PC-3 (cell line): ENCODE measurements around the gene PGM2L1. TPM values are rescaled to one million over a fixed set of nuclear protein-coding genes. Genes with fewer than 3 reads are reported as not detected.
"Not testable (repeated sequence)": the region's sequence is repeated elsewhere in the genome, so short reads cannot be mapped to it uniquely, and the experiment has no call there.

Source experiments
- ATAC-seq: fragments of 200-7000 bp; cut with Tn5 transposase; 2 replicates; pipeline ENCODE4 v1.9.1; 2020; ENCODE audit warnings: mild to moderate bottlenecking, moderate library complexity
- BruUV-seq: library from RNA; stranded (reverse); fragments of 400-500 nt; replicated peaks from 2 replicates; lab custom pipeline; 2021; lab: Mats Ljungman, UMichigan
- CTCF ChIA-PET: fragments of 300-600 bp; sonication (Branson Sonifier 250); formaldehyde crosslinking; loops from one replicate; lab custom pipeline; 2022; ENCODE audit warnings: antibody characterized with exemption; lab: Charles Lee
- POLR2A ChIA-PET: fragments of 300-600 bp; sonication (Branson Sonifier 250); formaldehyde crosslinking; loops from one replicate; lab custom pipeline; 2022; ENCODE audit warnings: antibody characterized with exemption; ENCODE audit not compliant: unreplicated experiment; lab: Charles Lee
- DNase-seq: peaks from one replicate; pipeline ENCODE4 v3.0.0-alpha.2; 2015
- H2AFZ ChIP-seq: fragments of 300-600 bp; sonication (generic); 2 replicates; pipeline ENCODE4 v1.6.0; 2016; ENCODE audit warnings: antibody characterized with exemption, low read length
- H3F3A ChIP-seq: fragments of 300-600 bp; sonication (generic); one replicate; pipeline ENCODE4 v1.6.0; 2017; ENCODE audit warnings: antibody characterized with exemption, low read length, control low read depth, mild to moderate bottlenecking; ENCODE audit not compliant: unreplicated experiment
- H3K27ac ChIP-seq: fragments of 300-600 bp; sonication (generic); 2 replicates; pipeline ENCODE4 v1.5.1; 2016; ENCODE audit warnings: mild to moderate bottlenecking, low read length
- H3K27me3 ChIP-seq: fragments of 300-600 bp; sonication (generic); 2 replicates; pipeline ENCODE4 v1.6.1; 2016; ENCODE audit warnings: low read length, mixed read lengths
- H3K36me3 ChIP-seq: fragments of 300-600 bp; sonication (generic); 2 replicates; pipeline ENCODE4 v1.6.1; 2016; ENCODE audit warnings: low read depth, mixed run types, low read length, mixed read lengths
- H3K4me1 ChIP-seq: fragments of 300-600 bp; sonication (generic); 2 replicates; pipeline ENCODE4 v1.5.1; 2016; ENCODE audit warnings: low read length; ENCODE audit not compliant: insufficient read depth
- H3K4me2 ChIP-seq: fragments of 300-600 bp; sonication (generic); 2 replicates; pipeline ENCODE4 v1.6.0; 2016; ENCODE audit warnings: low read length
- H3K4me3 ChIP-seq: fragments of 300-600 bp; sonication (generic); 2 replicates; pipeline ENCODE4 v1.5.1; 2016; ENCODE audit warnings: mild to moderate bottlenecking, low read length, mixed read lengths
- H3K79me2 ChIP-seq: fragments of 300-600 bp; sonication (generic); 2 replicates; pipeline ENCODE4 v1.6.1; 2017; ENCODE audit warnings: low read length, mixed read lengths
- H3K9ac ChIP-seq: fragments of 300-600 bp; sonication (generic); 2 replicates; pipeline ENCODE4 v1.6.0; 2016; ENCODE audit warnings: mild to moderate bottlenecking, low read length
- H3K9me2 ChIP-seq: fragments of 300-600 bp; sonication (generic); replicated peaks from 2 replicates; pipeline ENCODE4 v1.6.1; 2016; ENCODE audit warnings: mixed run types, low read length, mixed read lengths
- H3K9me3 ChIP-seq: fragments of 300-600 bp; sonication (generic); 2 replicates; pipeline ENCODE4 v1.6.1; 2016; ENCODE audit warnings: low read length, mixed read lengths
- H4K20me1 ChIP-seq: fragments of 300-600 bp; sonication (generic); 2 replicates; pipeline ENCODE4 v1.6.1; 2016; ENCODE audit warnings: low read length, mixed read lengths
- EZH2 ChIP-seq: fragments of 300-600 bp; sonication (generic); IDR thresholded peaks from one replicate; pipeline ENCODE4 v1.6.1; 2017; ENCODE audit warnings: antibody characterized with exemption, mild to moderate bottlenecking, low read length; ENCODE audit not compliant: unreplicated experiment
- EZH2phosphoT487 ChIP-seq: fragments of 300-600 bp; sonication (generic); IDR thresholded peaks from 2 replicates; pipeline ENCODE4 v1.6.1; 2018; ENCODE audit warnings: mild to moderate bottlenecking, antibody characterized with exemption, low read length, borderline replicate concordance
- intact Hi-C: fragments of 100-400 bp; cut with micrococcal nuclease; formaldehyde crosslinking; loops from 2 replicates; pipeline ENCODE4 v1.9.0; 2023
- total RNA-seq: library from RNA; depleted of rRNA; stranded (reverse); fragments of >200 nt; gene quantifications from 2 replicates; pipeline ENCODE4 v1.2.3, GENCODE V29; 2014
- TF ChIP-seq, protein P1 (sequence below): fragments of 300-600 bp; sonication (generic); conservative IDR thresholded peaks from 2 replicates; pipeline ENCODE4 v1.5.1; 2017; ENCODE audit warnings: antibody characterized with exemption, low read depth, mild to moderate bottlenecking, low read length

PGM2L1 gene
- total RNA-seq, 1 experiment from 2014 or later: 1.9 TPM

DNA sequence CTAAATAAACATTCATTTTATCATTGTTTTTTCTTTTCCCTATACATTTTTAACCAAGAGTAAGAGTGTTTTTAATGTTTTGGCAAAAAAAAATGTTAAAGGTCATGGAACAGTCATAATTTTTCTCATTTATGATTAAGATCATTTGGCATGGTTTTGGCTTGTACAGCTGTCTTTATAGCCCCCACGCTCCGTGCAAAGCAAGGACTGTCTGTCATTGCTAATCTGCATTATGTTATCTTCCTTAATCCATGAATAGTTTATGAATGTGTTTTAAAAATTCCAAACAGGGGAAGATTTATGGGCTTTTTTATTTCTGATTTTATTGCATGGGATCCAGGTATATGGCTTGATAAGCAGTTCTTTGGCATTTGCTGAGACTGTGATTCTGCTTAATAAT lies 28.1 kb downstream of the PGM2L1 start:
- ATAC-seq: no peak
- H3K27ac ChIP-seq: no peak overlapping the region
- H4K20me1 ChIP-seq: no peaks in the 10 kb centered on the region
- peaks cover 6% of the 10 kb centered on the region for H3F3A ChIP-seq
- POLR2A ChIA-PET: no interaction called here
- TF ChIP-seq, protein P1, sequence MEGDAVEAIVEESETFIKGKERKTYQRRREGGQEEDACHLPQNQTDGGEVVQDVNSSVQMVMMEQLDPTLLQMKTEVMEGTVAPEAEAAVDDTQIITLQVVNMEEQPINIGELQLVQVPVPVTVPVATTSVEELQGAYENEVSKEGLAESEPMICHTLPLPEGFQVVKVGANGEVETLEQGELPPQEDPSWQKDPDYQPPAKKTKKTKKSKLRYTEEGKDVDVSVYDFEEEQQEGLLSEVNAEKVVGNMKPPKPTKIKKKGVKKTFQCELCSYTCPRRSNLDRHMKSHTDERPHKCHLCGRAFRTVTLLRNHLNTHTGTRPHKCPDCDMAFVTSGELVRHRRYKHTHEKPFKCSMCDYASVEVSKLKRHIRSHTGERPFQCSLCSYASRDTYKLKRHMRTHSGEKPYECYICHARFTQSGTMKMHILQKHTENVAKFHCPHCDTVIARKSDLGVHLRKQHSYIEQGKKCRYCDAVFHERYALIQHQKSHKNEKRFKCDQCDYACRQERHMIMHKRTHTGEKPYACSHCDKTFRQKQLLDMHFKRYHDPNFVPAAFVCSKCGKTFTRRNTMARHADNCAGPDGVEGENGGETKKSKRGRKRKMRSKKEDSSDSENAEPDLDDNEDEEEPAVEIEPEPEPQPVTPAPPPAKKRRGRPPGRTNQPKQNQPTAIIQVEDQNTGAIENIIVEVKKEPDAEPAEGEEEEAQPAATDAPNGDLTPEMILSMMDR: no peak
- TF ChIP-seq EZH2 (no peak), EZH2phosphoT487 (no peak)
- no TSS peak for BruUV-seq
- intact Hi-C loops: loop anchor here (5.0 kb wide), 2 partner anchors 38 to 72 kb away; no protein-coding TSS in a partner anchor
- H3K4me3 ChIP-seq: no peak overlapping the region
- no peaks in the 10 kb centered on the region for H3K9me3 ChIP-seq
- peaks cover 28% of the 10 kb centered on the region for H3K4me1 ChIP-seq
- no peak overlapping the region for H3K9ac ChIP-seq
- no peak overlapping the region for H2AFZ ChIP-seq
- H3K9me2 ChIP-seq: no peaks in the 10 kb centered on the region
- no peaks in the 10 kb centered on the region for H3K36me3 ChIP-seq
- CTCF ChIA-PET: no interaction called here
- no peaks in the 10 kb centered on the region for H3K27me3 ChIP-seq
- DNase-seq: peak; percentile 24
- no peak overlapping the region for H3K4me2 ChIP-seq
- H3K79me2 ChIP-seq: no peaks in the 10 kb centered on the region

DNA sequence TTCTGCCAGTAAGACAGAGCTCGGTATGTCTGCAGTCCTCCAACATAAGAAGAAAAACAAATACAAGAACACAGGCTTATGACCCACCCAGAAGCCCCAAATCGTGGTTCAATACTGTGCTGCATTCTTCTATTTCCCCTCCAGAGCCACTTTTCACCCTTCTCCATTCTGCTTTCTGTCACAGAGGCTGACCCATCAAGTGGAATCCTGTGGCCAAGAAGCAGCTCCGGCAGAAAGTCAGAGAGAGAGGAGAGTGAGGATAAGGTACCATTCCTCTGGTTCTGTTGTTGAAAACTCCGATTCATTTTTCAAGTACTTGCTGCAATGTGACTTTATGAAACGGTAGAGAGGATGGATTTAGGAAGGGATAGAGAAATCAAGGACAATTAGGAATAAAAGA lies 30.4 kb downstream of the PGM2L1 start:
- Histone ChIP-seq H3K9me3 (no peaks in the 10 kb centered on the region), H3F3A (peaks cover 6% of the 10 kb centered on the region), H3K79me2 (no peaks in the 10 kb centered on the region), H3K27ac (no peak overlapping the region), H3K4me2 (no peak overlapping the region), H3K9me2 (no peaks in the 10 kb centered on the region), H3K4me3 (no peak overlapping the region), H4K20me1 (no peaks in the 10 kb centered on the region), H2AFZ (no peak overlapping the region), H3K9ac (no peak overlapping the region), H3K4me1 (peaks cover 19% of the 10 kb centered on the region), H3K27me3 (no peaks in the 10 kb centered on the region), H3K36me3 (no peaks in the 10 kb centered on the region)
- ATAC-seq: no peak
- ChIA-PET CTCF (no interaction called here), POLR2A (no interaction called here)
- TF ChIP-seq EZH2: no peak
- TF ChIP-seq EZH2phosphoT487: no peak
- TF ChIP-seq, protein P1: no peak
- no peak for DNase-seq
- intact Hi-C loops: no loop called here
- no TSS peak for BruUV-seq

DNA sequence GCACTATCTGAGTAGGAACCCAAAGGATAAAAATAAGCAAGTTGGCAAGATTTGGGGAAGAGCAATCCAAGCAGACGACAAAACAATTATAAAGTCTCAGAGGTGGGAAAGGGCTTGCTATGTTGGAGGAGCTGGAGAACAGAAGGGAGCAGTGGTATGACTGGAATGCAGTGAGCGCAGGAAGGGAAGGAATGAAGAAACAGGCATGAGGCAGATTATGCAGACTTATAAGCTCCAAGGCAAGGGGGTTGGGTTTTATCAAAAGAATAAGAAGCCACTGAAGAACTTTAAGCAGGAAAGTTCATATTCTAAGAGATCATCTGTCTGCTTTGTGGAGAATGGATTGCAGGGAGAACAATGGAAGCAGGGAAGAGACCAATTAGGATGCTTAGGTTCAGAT lies 31.7 kb downstream of the PGM2L1 start:
- ATAC-seq: no peak
- Histone ChIP-seq H3K27me3 (no peaks in the 10 kb centered on the region), H3K9me3 (no peaks in the 10 kb centered on the region), H3K4me2 (no peak overlapping the region), H4K20me1 (no peaks in the 10 kb centered on the region), H3F3A (peaks cover 6% of the 10 kb centered on the region), H3K9me2 (no peaks in the 10 kb centered on the region), H3K79me2 (no peaks in the 10 kb centered on the region), H3K4me3 (no peak overlapping the region), H3K9ac (no peak overlapping the region), H3K4me1 (peaks cover 13% of the 10 kb centered on the region), H3K27ac (no peak overlapping the region), H2AFZ (no peak overlapping the region), H3K36me3 (no peaks in the 10 kb centered on the region)
- ChIA-PET POLR2A (no interaction called here), CTCF (no interaction called here)
- TF ChIP-seq EZH2 (no peak), EZH2phosphoT487 (no peak)
- TF ChIP-seq, protein P1: no peak
- intact Hi-C loops: no loop called here
- no TSS peak for BruUV-seq
- DNase-seq: no peak

DNA sequence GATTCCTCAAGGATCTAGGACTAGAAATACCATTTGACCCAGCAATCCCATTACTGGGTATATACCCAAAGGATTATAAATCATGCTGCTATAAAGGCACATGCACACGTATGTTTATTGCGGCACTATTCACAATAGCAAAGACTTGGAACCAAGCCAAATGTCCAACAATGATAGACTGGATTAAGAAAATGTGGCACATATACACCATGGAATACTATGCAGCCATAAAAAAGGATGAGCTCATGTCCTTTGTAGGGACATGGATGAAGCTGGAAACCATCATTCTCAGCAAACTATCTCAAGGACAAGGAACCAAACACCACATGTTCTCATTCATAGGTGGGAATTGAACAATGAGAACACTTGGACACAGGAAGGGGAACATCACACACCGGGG lies 32.4 kb downstream of the PGM2L1 start:
- H2AFZ ChIP-seq, H3K79me2 ChIP-seq, H4K20me1 ChIP-seq, POLR2A ChIA-PET, H3K27ac ChIP-seq, H3K9me2 ChIP-seq, intact Hi-C loops, H3K36me3 ChIP-seq, H3K9me3 ChIP-seq, H3F3A ChIP-seq, BruUV-seq, H3K4me1 ChIP-seq, H3K9ac ChIP-seq, ATAC-seq, H3K4me3 ChIP-seq, H3K27me3 ChIP-seq, CTCF ChIA-PET, H3K4me2 ChIP-seq, DNase-seq: not testable (repeated sequence)
